ENCODE measurements around the gene ZBTB47. TPM values are rescaled to one million over a fixed set of nuclear protein-coding genes. Genes with fewer than 3 reads are reported as not detected.

ZBTB47 gene
- total RNA-seq, 3 donors from 2014 or later (not counting 1 experiment from before 2014, with no cell fraction given): 2.1 to 3.0 (median 3.0) TPM

DNA sequence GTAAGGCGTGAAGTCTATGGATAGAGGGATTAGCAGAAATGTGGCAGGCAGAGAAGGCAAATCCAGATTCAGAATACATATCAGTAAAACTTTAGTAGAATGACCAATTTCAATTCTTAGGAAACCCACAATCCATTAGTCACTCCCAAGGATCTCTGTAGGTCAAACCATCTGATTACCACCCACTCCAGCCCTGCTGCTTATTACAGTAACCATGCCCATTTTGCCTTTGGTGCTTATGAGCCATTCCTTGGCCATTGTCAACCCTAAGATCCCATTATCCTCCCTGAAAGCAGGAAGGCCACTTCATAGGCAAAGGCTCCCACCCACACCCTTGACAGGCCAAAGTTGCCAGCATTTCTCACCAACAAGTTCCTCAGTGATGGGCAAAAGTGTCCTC, 26.8 kb downstream of the ZBTB47 start:
- intact Hi-C loops (cut with micrococcal nuclease): no loop called here
- H3K36me3 ChIP-seq (ENCODE audit: control insufficient read depth, insufficient read depth, low read length): no peaks in the 10 kb centered on the region
- Mint-ChIP-seq H3K27me3 (ENCODE audit: low read depth in 2 of 2) (peaks cover 22 to 26% of the 10 kb centered on the region in 2 donors), H3K4me3 (no peak overlapping the region), H3K4me1 (no peaks in the 10 kb centered on the region), H3K36me3 (peaks cover 8% of the 10 kb centered on the region), H3K27ac (no peak overlapping the region), H3K9me3 (peaks cover 4 to 5% of the 10 kb centered on the region in 2 donors)
- no peak overlapping the region for H3K4me3 ChIP-seq (ENCODE audit: low read length)
- H3K27me3 ChIP-seq (ENCODE audit: control insufficient read depth, insufficient read depth, low read length): no peaks in the 10 kb centered on the region
- WGBS (ENCODE audit: insufficient coverage): 86% methylated on average over 1 of the region's 1 CpG
- ATAC-seq (no peak), DNase-seq (no peak)
- no peak overlapping the region for H3K27ac ChIP-seq (ENCODE audit: low read length)
- no peaks in the 10 kb centered on the region for H3K9me3 ChIP-seq (ENCODE audit: control insufficient read depth, insufficient read depth, low read length)
- TF ChIP-seq, protein P1, sequence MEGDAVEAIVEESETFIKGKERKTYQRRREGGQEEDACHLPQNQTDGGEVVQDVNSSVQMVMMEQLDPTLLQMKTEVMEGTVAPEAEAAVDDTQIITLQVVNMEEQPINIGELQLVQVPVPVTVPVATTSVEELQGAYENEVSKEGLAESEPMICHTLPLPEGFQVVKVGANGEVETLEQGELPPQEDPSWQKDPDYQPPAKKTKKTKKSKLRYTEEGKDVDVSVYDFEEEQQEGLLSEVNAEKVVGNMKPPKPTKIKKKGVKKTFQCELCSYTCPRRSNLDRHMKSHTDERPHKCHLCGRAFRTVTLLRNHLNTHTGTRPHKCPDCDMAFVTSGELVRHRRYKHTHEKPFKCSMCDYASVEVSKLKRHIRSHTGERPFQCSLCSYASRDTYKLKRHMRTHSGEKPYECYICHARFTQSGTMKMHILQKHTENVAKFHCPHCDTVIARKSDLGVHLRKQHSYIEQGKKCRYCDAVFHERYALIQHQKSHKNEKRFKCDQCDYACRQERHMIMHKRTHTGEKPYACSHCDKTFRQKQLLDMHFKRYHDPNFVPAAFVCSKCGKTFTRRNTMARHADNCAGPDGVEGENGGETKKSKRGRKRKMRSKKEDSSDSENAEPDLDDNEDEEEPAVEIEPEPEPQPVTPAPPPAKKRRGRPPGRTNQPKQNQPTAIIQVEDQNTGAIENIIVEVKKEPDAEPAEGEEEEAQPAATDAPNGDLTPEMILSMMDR (IDR thresholded peaks at IDR 0.05): no peak
- no peaks in the 10 kb centered on the region for H3K4me1 ChIP-seq (ENCODE audit: control insufficient read depth, insufficient read depth, low read length)

DNA sequence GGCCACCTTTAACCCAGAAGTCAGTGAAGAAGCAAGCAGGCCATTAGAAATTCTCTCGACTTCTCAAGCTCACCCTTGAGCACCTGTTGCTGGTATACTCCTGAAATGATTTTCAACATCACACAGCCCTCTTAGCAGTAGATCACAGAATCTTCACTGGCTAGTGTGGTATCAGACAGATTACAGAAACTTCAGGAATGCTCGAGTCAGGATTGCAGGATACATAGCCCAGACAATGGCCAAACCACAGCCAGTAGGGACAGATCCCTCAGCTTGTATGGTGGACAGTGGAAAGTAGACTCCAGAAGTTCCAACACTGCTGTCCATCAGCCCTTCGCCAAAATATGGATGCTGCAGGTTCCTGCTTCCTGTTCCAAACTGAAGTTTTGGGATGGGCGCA, 27.3 kb downstream of the ZBTB47 start:
- no peaks in the 10 kb centered on the region for H3K4me1 ChIP-seq (ENCODE audit: control insufficient read depth, insufficient read depth, low read length)
- no peak for ATAC-seq

DNA sequence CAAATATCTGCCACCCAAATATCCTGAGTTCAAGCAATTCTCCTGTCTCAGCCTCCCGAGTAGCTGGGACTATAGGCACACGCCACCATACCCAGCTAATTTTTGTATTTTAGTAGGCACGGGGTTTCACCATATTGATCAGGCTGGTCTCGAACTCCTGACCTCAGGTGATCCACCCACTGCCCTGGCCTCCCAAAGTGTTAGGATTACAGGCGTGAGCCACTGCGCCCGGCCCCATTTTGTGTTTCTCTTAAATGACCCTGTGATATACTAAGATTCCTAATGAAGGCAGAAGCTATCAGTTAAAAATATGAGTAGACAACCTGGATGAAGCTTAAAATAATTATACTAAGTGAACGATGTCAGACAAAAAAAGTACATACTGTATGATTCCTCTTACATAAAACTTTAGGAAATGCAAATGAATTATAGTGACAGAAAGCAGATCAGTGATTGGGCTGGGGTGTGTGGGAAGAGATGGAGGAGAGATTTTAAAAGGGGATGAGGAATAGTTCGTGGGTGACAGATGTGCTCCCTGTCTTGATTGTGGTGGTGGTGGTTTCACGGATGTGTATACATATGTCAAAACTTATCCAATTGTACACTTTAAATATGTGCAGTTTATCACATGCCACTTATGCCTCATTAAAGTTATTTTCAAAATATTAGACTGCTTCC, 28.0 kb downstream of the ZBTB47 start:
- H3K9me3 Mint-ChIP-seq: peaks cover 4 to 5% of the 10 kb centered on the region in 2 donors
- DNase-seq: no peak
- no peak for ATAC-seq
- no peaks in the 10 kb centered on the region for H3K9me3 ChIP-seq (ENCODE audit: control insufficient read depth, insufficient read depth, low read length)
- intact Hi-C loops (cut with micrococcal nuclease): no loop called here
- H3K36me3 Mint-ChIP-seq: peaks cover 8% of the 10 kb centered on the region
- no peaks in the 10 kb centered on the region for H3K4me1 ChIP-seq (ENCODE audit: control insufficient read depth, insufficient read depth, low read length)
- no peak overlapping the region for H3K27ac ChIP-seq (ENCODE audit: low read length)
- H3K36me3 ChIP-seq (ENCODE audit: control insufficient read depth, insufficient read depth, low read length): no peaks in the 10 kb centered on the region
- peaks cover 21 to 26% of the 10 kb centered on the region in 2 donors for H3K27me3 Mint-ChIP-seq (ENCODE audit: low read depth in 2 of 2)
- WGBS (ENCODE audit: insufficient coverage): 91% methylated on average over 7 of the region's 10 CpGs
- TF ChIP-seq, protein P1 (IDR thresholded peaks at IDR 0.05): no peak
- no peak overlapping the region for H3K4me3 Mint-ChIP-seq
- no peak overlapping the region for H3K4me3 ChIP-seq (ENCODE audit: low read length)
- H3K27me3 ChIP-seq (ENCODE audit: control insufficient read depth, insufficient read depth, low read length): no peaks in the 10 kb centered on the region
- peaks cover 0 to 5% of the 10 kb centered on the region in 2 donors for H3K4me1 Mint-ChIP-seq
- no peak overlapping the region for H3K27ac Mint-ChIP-seq

More for the DNA sequence above, 27.3 kb downstream of the ZBTB47 start:
- peaks cover 21 to 26% of the 10 kb centered on the region in 2 donors for H3K27me3 Mint-ChIP-seq (ENCODE audit: low read depth in 2 of 2)
- H3K27ac Mint-ChIP-seq: no peak overlapping the region
- peaks cover 8% of the 10 kb centered on the region for H3K36me3 Mint-ChIP-seq
- DNase-seq: no peak
- intact Hi-C loops (cut with micrococcal nuclease): no loop called here
- H3K4me3 ChIP-seq (ENCODE audit: low read length): no peak overlapping the region
- H3K4me3 Mint-ChIP-seq: no peak overlapping the region
- H3K4me1 Mint-ChIP-seq: peaks cover 0 to 2% of the 10 kb centered on the region in 2 donors
- no peak overlapping the region for H3K27ac ChIP-seq (ENCODE audit: low read length)
- H3K36me3 ChIP-seq (ENCODE audit: control insufficient read depth, insufficient read depth, low read length): no peaks in the 10 kb centered on the region
- 95% methylated on average over 4 of the region's 4 CpGs for WGBS (ENCODE audit: insufficient coverage)
- no peaks in the 10 kb centered on the region for H3K9me3 ChIP-seq (ENCODE audit: control insufficient read depth, insufficient read depth, low read length)
- H3K9me3 Mint-ChIP-seq: peaks cover 4 to 5% of the 10 kb centered on the region in 2 donors
- no peaks in the 10 kb centered on the region for H3K27me3 ChIP-seq (ENCODE audit: control insufficient read depth, insufficient read depth, low read length)
- TF ChIP-seq, protein P1 (IDR thresholded peaks at IDR 0.05): no peak

Data from natural killer cell (primary cell).